Measurements from ENCODE around the gene APBA2.

The APBA2 gene

GRCh38 chr15:29102911-29103823 is 217.4 kb downstream of the APBA2 start:
- peak; percentile 65 for DNase-seq (ENCODE audit: low read depth)

- peak; percentile 83 for DNase-seq (ENCODE audit: low read depth)
These were observed 218.2 kb downstream of the APBA2 start for GRCh38 chr15:29103824-29104565.

- DNase-seq (ENCODE audit: low read depth) = no peak
These were observed 218.7 kb downstream of the APBA2 start for GRCh38 chr15:29104566-29104880.

GRCh38 chr15:29105151-29105854 is 219.5 kb downstream of the APBA2 start:
- no peak for DNase-seq (ENCODE audit: low read depth)

GRCh38 chr15:29106116-29106515 is 220.3 kb downstream of the APBA2 start:
- DNase-seq (ENCODE audit: low read depth) = no peak

- DNase-seq (ENCODE audit: low read depth) = no peak
These were observed 220.9 kb downstream of the APBA2 start for GRCh38 chr15:29106551-29107290.

- no peak for DNase-seq (ENCODE audit: low read depth)
These were observed 221.6 kb downstream of the APBA2 start for GRCh38 chr15:29107291-29107890.

GRCh38 chr15:29107971-29108645 is 222.3 kb downstream of the APBA2 start:
- no peak for DNase-seq (ENCODE audit: low read depth)

- no peak for DNase-seq (ENCODE audit: low read depth)
These were observed 224.0 kb downstream of the APBA2 start for GRCh38 chr15:29109762-29110161.

- no peak for DNase-seq (ENCODE audit: low read depth)
These were observed 224.4 kb downstream of the APBA2 start for GRCh38 chr15:29110176-29110575.

- DNase-seq (ENCODE audit: low read depth) = no peak
These were observed 225.0 kb downstream of the APBA2 start for GRCh38 chr15:29110733-29111132.

- DNase-seq (ENCODE audit: low read depth) = no peak
These were observed 226.0 kb downstream of the APBA2 start for GRCh38 chr15:29111705-29112281.

- DNase-seq (ENCODE audit: low read depth) = no peak
These were observed 227.8 kb downstream of the APBA2 start for GRCh38 chr15:29113336-29114220.

GRCh38 chr15:29114221-29115092 is 228.7 kb downstream of the APBA2 start:
- DNase-seq (ENCODE audit: low read depth) = no peak

GRCh38 chr15:29115093-29115991 is 229.6 kb downstream of the APBA2 start:
- no peak for DNase-seq (ENCODE audit: low read depth)

- DNase-seq (ENCODE audit: low read depth) = no peak
These were observed 231.4 kb downstream of the APBA2 start for GRCh38 chr15:29116970-29117700.

- no peak for DNase-seq (ENCODE audit: low read depth)
These were observed 232.0 kb downstream of the APBA2 start for GRCh38 chr15:29117778-29118177.
